HCEC 1CT (cell line): ENCODE measurements around the gene RASGEF1C.

ENCODE experiments used
- DNase-seq: peaks from one replicate; pipeline ENCODE4 v3.0.0-alpha.2; 2017

The RASGEF1C gene

DNA sequence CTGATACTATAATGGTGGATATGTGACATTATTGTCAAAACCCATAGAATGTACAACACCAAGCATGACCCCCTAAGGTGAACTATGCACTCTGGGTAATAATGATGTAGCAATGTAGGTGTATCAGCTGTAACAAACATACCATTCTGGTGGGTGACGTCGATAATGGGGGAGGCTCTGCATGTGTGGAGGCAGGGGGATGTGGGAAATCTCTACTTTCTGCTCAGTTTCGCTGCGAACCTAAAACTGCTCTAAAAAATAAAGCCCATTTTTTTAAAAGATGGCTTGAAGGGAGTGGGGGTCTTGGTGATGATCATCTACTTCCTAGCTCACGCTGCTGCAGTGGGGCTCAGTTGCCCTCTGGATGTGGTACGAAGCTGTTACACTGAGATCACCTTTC lies 51.1 kb downstream of the RASGEF1C start:
- DNase-seq, result no peak

DNA sequence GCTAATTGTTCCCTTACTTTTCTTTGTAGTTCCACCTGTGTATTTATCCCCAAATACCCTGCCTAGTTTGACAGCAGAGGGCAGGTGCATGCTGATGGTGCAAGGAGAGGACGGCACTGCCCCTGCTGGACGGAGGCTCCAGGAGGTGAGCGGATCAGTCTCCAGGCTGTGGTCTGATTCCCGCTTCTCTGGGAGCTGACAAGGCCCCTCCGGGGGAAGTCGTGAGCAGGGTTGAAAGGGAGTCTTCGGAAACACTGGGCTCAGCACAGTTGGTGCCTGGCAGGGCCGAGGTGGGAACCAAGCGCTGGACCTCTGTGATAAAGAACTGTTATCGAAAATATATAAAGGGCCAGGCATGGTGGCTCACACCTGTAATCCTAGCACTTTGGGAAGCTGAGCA lies 52.9 kb downstream of the RASGEF1C start:
- no peak for DNase-seq

- DNase-seq, result no peak
Measured at GRCh38 chr5:180155365-180155926, 53.6 kb downstream of the RASGEF1C start.

DNA sequence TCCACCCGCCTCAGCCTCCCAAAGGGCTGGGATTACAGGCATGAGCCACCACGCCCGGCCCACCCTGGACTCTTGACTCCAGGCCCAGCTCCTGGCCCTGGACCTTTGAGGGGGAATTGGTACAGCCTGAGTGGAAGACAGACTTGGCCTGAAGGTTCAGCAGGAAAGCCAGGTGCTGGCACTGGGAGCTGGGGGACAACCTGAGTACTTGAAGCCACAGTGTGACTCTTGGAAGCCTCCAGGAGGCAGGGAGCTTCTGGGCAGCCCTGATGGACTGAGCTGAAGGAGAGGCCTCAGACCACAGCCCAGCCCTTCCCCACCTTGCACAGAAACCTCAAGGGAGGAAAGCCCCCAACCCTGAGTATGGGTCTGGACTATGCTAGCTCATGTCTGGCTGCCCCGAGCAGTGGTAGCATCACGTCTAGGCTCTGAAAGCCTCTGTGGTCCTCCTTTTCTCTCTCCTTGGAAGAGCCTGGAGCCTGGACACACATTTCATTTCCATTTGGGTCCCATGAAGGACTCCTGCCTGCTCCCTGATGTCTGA lies 54.1 kb downstream of the RASGEF1C start:
- no peak for DNase-seq

GRCh38 chr5:180153991-180154390 lies 55.0 kb downstream of the RASGEF1C start:
- DNase-seq, result no peak

GRCh38 chr5:180153099-180153498 lies 55.9 kb downstream of the RASGEF1C start:
- DNase-seq, result no peak

DNA sequence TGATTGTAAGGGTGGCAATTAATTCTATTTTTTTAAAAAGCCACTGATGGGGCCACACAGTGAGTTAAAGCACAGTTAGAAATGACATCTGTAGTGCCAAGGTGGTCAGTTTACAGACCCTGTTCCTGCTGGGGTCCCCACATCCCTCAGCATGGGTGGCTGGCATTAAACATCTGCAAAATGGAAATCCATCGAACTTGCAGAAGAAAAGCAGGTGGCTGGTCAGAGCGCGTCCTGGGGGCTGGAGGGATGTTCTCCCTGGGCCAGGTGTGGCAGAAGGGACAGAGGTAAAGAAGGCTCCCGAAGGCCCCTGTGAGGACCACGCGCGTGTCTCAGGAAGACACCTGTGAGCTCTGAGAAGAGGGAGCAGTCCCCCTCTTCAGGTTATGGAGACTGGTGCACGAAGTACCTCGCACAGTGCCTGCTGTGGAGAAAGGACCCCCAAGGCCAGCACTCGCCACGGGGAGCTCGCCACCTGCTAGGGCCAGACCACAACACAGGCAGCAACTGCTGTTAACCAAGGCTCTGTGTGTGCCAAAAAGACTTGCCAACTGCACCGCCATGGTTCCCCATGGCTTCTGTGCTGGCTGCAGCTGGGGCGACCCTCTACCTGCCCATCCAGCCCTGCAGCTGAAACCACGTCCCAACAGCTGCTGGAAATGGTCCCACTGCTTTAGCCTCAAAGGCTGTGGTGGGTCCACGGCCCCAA lies 65.2 kb downstream of the RASGEF1C start:
- DNase-seq, result no peak

- DNase-seq, result no peak
Measured at GRCh38 chr5:180142824-180143610, 66.0 kb downstream of the RASGEF1C start.

DNA sequence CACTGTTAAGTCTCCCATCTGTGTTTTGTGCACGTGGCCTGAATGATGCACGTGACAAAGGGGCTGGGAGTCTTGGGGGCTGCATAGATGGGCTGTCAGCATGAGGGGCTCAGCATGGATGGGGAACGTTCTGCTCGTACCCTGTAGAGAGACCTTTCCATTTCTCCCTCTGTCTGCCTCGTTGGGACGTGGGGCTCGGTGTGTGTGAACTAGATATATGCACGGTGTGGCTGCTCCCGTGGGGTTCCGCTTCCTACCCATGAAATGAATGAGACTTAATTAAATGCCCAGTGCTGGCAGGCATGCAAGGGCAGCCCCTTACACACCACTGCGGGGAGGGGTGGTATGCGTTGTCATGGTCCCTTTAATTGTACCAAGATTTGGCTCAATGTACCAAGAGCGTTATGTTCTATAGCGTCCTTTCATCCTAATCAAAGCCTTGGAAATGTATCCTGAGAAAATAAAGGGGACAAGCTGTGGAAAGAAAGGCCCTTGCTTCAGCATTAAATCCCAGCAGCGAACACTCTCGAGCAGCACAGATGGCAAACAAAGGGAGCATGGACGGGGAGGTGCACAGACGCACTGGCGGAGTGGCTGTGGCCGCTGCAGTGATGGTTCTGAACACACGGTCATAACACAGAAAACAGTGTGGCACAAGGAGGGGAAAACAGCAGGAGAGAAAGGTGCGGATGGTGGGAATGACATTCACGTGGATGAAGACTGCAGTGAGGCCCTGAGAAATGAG lies 66.8 kb downstream of the RASGEF1C start:
- no peak for DNase-seq

DNA sequence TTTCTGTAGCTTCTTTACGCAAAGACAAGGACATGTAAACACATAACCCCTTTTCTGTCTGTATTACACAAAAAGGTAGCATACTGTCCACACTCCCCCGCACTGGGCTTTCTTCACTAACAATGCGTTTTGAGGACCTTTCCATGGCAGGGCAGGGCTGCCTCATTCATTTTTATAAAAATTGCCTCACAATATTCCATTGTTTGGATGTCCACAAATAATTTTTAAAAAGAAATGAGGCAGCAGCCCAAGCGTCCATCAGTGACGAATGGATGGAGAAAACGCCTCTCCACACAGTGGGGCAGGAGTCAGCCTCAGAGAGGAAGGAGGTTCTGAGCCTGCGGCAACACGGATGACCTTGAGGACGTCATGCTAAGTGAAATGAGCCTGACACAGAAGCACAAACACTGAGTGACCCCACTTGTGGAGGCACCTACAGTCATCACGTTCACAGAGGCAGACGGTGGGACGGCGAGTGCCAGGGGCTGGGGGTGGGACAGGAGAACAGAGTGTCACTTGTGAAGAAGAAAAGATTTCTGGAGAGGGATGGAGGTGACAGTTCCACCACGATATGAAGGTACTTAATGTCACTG lies 67.8 kb downstream of the RASGEF1C start:
- no peak for DNase-seq

DNA sequence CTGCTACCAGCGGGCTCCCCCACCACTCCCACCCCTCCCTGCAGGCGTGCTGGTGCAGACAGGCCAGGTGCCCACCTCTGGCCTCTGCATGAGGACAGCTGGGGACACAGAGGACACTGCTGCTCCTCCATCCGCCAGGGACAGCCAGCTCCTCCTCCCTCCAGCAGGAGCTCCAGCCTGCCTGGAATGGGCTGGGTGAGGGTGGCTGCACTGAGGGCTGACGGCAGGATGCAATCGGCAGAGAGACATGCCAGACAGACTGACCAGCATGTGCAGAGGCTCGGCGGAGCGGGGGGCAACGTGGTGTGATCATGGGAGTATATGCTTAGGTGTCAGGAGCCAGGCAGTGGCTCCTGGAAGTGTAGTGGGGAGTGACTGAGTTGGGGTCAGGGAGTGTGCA lies 68.4 kb downstream of the RASGEF1C start:
- no peak for DNase-seq

GRCh38 chr5:180140079-180140554 lies 68.9 kb downstream of the RASGEF1C start:
- no peak for DNase-seq

- DNase-seq, result no peak
Measured at GRCh38 chr5:180139731-180140055, 69.3 kb downstream of the RASGEF1C start.

- no peak for DNase-seq
Measured at GRCh38 chr5:180138976-180139730, 69.9 kb downstream of the RASGEF1C start.

- DNase-seq, result no peak
Measured at GRCh38 chr5:180138214-180138975, 70.6 kb downstream of the RASGEF1C start.

- no peak for DNase-seq
Measured at GRCh38 chr5:180137401-180138213, 71.4 kb downstream of the RASGEF1C start.

GRCh38 chr5:180136630-180137381 lies 72.2 kb downstream of the RASGEF1C start:
- no peak for DNase-seq

DNA sequence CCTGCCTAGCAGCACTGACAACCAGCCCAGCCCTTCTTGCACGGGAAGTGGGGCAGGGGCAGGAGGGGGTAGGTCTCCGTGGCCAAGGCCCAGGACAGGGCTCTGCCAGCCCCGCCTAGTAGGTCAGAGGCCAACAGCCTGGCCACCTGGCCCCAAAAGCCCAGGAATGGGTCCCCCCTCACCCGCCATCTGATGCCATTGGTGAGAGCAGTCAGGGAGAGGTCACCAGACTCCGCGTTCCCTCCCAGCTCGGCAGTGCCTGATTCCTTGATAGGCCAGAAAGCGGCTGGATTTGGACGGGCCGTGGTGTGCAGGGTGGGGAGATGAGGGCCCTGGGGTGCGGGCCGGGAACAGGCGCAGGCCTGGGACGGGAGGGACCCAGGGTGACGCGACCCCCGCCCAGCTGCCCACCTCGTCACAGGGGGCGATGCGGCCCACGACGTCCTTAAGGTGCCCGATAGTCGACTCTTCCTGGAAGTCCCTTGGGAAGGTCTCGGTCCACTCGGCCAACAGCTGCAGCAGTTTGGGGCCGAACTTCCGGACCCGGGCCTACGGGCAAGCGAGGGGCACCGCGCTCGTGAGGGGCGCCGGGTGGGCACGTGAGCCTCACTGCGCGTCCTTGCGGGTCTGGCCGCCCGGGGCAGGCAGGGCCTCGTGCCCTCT lies 72.9 kb downstream of the RASGEF1C start:
- no peak for DNase-seq
